Caki2 (cell line): Measurements from ENCODE around the gene ADSS1. TPM values are rescaled to one million over a fixed set of nuclear protein-coding genes. Genes with fewer than 3 reads are reported as not detected.

Source experiments
- DNase-seq: peaks from one replicate; pipeline ENCODE4 v3.0.0-alpha.2; 2015; ENCODE audit warnings: low read depth
- in situ Hi-C: cut with HindIII; loops from 2 replicates; pipeline ENCODE4 v1.10.0; 2016; ENCODE audit warnings: low sequenced_read_pairs, low pct_unique_long_range_greater_than_20kb, mixed read lengths
- total RNA-seq: library from RNA; depleted of rRNA; stranded (reverse); fragments of >200 nt; shearing (Covaris generic); gene quantifications from 2 replicates; pipeline ENCODE4 v1.2.3, GENCODE V29; 2014; ENCODE audit warnings: low replicate concordance

The ADSS1 gene
- total RNA-seq, 1 experiment from 2014 or later = 4.2 TPM

GRCh38 chr14:104782086-104782807 lies 58.2 kb downstream of the ADSS1 start:
- in situ Hi-C loops = no loop called here
- no peak for DNase-seq

- in situ Hi-C loops = no loop called here
- no peak for DNase-seq
Observed at GRCh38 chr14:104782808-104783139, 58.7 kb downstream of the ADSS1 start.

- in situ Hi-C loops = no loop called here
- no peak for DNase-seq
Observed at GRCh38 chr14:104783484-104784217, 59.6 kb downstream of the ADSS1 start.

- no peak for DNase-seq
- in situ Hi-C loops = no loop called here
Observed at GRCh38 chr14:104784218-104784568, 60.2 kb downstream of the ADSS1 start.

- no peak for DNase-seq
- in situ Hi-C loops = no loop called here
Observed at GRCh38 chr14:104784846-104785707, 61.0 kb downstream of the ADSS1 start.

GRCh38 chr14:104785708-104786080 lies 61.7 kb downstream of the ADSS1 start:
- DNase-seq = no peak
- in situ Hi-C loops = no loop called here

GRCh38 chr14:104786091-104786586 lies 62.1 kb downstream of the ADSS1 start:
- no peak for DNase-seq
- in situ Hi-C loops = no loop called here

- in situ Hi-C loops = no loop called here
- DNase-seq = no peak
Observed at GRCh38 chr14:104786726-104787675, 63.0 kb downstream of the ADSS1 start.

GRCh38 chr14:104787736-104788135 lies 63.7 kb downstream of the ADSS1 start:
- in situ Hi-C loops = no loop called here

GRCh38 chr14:104788161-104788818 lies 64.3 kb downstream of the ADSS1 start:
- in situ Hi-C loops = no loop called here
- no peak for DNase-seq

More at GRCh38 chr14:104787736-104788135, 63.7 kb downstream of the ADSS1 start:
- no peak for DNase-seq

- DNase-seq = no peak
- in situ Hi-C loops = no loop called here
Observed at GRCh38 chr14:104788873-104789663, 65.0 kb downstream of the ADSS1 start.

GRCh38 chr14:104789752-104790743 lies 66.0 kb downstream of the ADSS1 start:
- no peak for DNase-seq
- in situ Hi-C loops = no loop called here

- in situ Hi-C loops = no loop called here
- DNase-seq = no peak
Observed at GRCh38 chr14:104791425-104791824, 67.4 kb downstream of the ADSS1 start.

- DNase-seq = no peak
- in situ Hi-C loops = no loop called here
Observed at GRCh38 chr14:104792101-104792884, 68.3 kb downstream of the ADSS1 start.
